ENCODE measurements around the gene CD109.
A peak's percentile ranks its signal among the peaks of the same experiment; 100 is the strongest.

CD109 gene

GRCh38 chr6:73695619-73696421 lies at the start of gene CD109:
Gene CD109, plus strand, starts transcription at chr6:73696203. Its CDS starts 13 bp downstream, at chr6:73696216.
- Mint-ChIP-seq H3K9me3 (peaks cover 6% of the 10 kb centered on the region), H3K36me3 (ENCODE audit: low read depth) (peaks cover 29% of the 10 kb centered on the region), H3K4me1 (ENCODE audit: low read depth) (peaks cover 38% of the 10 kb centered on the region), H3K27me3 (ENCODE audit: low read depth) (no peaks in the 10 kb centered on the region), H3K4me3 (peak within 1 kb of the TSS; percentile 89), H3K27ac (peak within 1 kb of the TSS; percentile 92)

- no peaks in the 10 kb centered on the region for H3K9me3 Mint-ChIP-seq
- no peak overlapping the region for H3K4me3 Mint-ChIP-seq
These were observed 47.8 kb upstream of the CD109 start for GRCh38 chr6:73648166-73648565.

GRCh38 chr6:73649783-73650182 lies 46.2 kb upstream of the CD109 start:
- no peak overlapping the region for H3K27ac Mint-ChIP-seq
- H3K9me3 Mint-ChIP-seq = no peaks in the 10 kb centered on the region
- no peak overlapping the region for H3K4me3 Mint-ChIP-seq
- H3K36me3 Mint-ChIP-seq (ENCODE audit: low read depth) = peaks cover 13% of the 10 kb centered on the region
- H3K4me1 Mint-ChIP-seq (ENCODE audit: low read depth) = peaks cover 17% of the 10 kb centered on the region
- H3K27me3 Mint-ChIP-seq (ENCODE audit: low read depth) = no peaks in the 10 kb centered on the region

More at GRCh38 chr6:73648166-73648565, 47.8 kb upstream of the CD109 start:
- no peak overlapping the region for H3K27ac Mint-ChIP-seq
- H3K4me1 Mint-ChIP-seq (ENCODE audit: low read depth) = peaks cover 16% of the 10 kb centered on the region
- peaks cover 13% of the 10 kb centered on the region for H3K36me3 Mint-ChIP-seq (ENCODE audit: low read depth)
- no peaks in the 10 kb centered on the region for H3K27me3 Mint-ChIP-seq (ENCODE audit: low read depth)

- no peaks in the 10 kb centered on the region for H3K9me3 Mint-ChIP-seq
- no peaks in the 10 kb centered on the region for H3K27me3 Mint-ChIP-seq (ENCODE audit: low read depth)
- H3K36me3 Mint-ChIP-seq (ENCODE audit: low read depth) = peaks cover 10% of the 10 kb centered on the region
- H3K4me3 Mint-ChIP-seq = peak overlapping the region; percentile 92
- peak overlapping the region; percentile 90 for H3K27ac Mint-ChIP-seq
- peaks cover 22% of the 10 kb centered on the region for H3K4me1 Mint-ChIP-seq (ENCODE audit: low read depth)
These were observed 43.1 kb upstream of the CD109 start for GRCh38 chr6:73652637-73653570.

GRCh38 chr6:73653571-73654424 lies 42.2 kb upstream of the CD109 start, which contains the start of gene SLC17A5:
Gene SLC17A5, minus strand, starts transcription at chr6:73653992. Its CDS starts 106 bp downstream, at chr6:73653886.
- Mint-ChIP-seq H3K36me3 (ENCODE audit: low read depth) (peaks cover 7% of the 10 kb centered on the region), H3K4me1 (ENCODE audit: low read depth) (peaks cover 22% of the 10 kb centered on the region), H3K4me3 (peak within 1 kb of the TSS; percentile 97), H3K9me3 (no peaks in the 10 kb centered on the region), H3K27ac (peak within 1 kb of the TSS; percentile 95), H3K27me3 (ENCODE audit: low read depth) (no peaks in the 10 kb centered on the region)

GRCh38 chr6:73655341-73655917 lies 40.6 kb upstream of the CD109 start:
- Mint-ChIP-seq H3K36me3 (ENCODE audit: low read depth) (peaks cover 2% of the 10 kb centered on the region), H3K27ac (peak overlapping the region; percentile 45), H3K9me3 (no peaks in the 10 kb centered on the region), H3K27me3 (ENCODE audit: low read depth) (no peaks in the 10 kb centered on the region), H3K4me3 (peak overlapping the region; percentile 70), H3K4me1 (ENCODE audit: low read depth) (peaks cover 22% of the 10 kb centered on the region)

- Mint-ChIP-seq H3K36me3 (ENCODE audit: low read depth) (no peaks in the 10 kb centered on the region), H3K27me3 (ENCODE audit: low read depth) (no peaks in the 10 kb centered on the region), H3K4me3 (no peak overlapping the region), H3K27ac (no peak overlapping the region), H3K9me3 (no peaks in the 10 kb centered on the region), H3K4me1 (ENCODE audit: low read depth) (peaks cover 20% of the 10 kb centered on the region)
These were observed 39.4 kb upstream of the CD109 start for GRCh38 chr6:73656531-73657145.

GRCh38 chr6:73657201-73657600 lies 38.8 kb upstream of the CD109 start:
- Mint-ChIP-seq H3K36me3 (ENCODE audit: low read depth) (no peaks in the 10 kb centered on the region), H3K4me1 (ENCODE audit: low read depth) (peaks cover 18% of the 10 kb centered on the region), H3K27ac (no peak overlapping the region), H3K9me3 (no peaks in the 10 kb centered on the region), H3K27me3 (ENCODE audit: low read depth) (no peaks in the 10 kb centered on the region), H3K4me3 (no peak overlapping the region)

GRCh38 chr6:73664701-73665100 lies 31.3 kb upstream of the CD109 start:
- Mint-ChIP-seq H3K36me3 (ENCODE audit: low read depth) (no peaks in the 10 kb centered on the region), H3K27ac (no peak overlapping the region), H3K9me3 (no peaks in the 10 kb centered on the region), H3K4me3 (no peak overlapping the region), H3K27me3 (ENCODE audit: low read depth) (peaks cover 23% of the 10 kb centered on the region), H3K4me1 (ENCODE audit: low read depth) (peaks cover 4% of the 10 kb centered on the region)

- H3K4me3 Mint-ChIP-seq = no peak overlapping the region
- peaks cover 34% of the 10 kb centered on the region for H3K27me3 Mint-ChIP-seq (ENCODE audit: low read depth)
- H3K9me3 Mint-ChIP-seq = no peaks in the 10 kb centered on the region
- no peak overlapping the region for H3K27ac Mint-ChIP-seq
- H3K4me1 Mint-ChIP-seq (ENCODE audit: low read depth) = peaks cover 4% of the 10 kb centered on the region
- no peaks in the 10 kb centered on the region for H3K36me3 Mint-ChIP-seq (ENCODE audit: low read depth)
These were observed 30.2 kb upstream of the CD109 start for GRCh38 chr6:73665686-73666319.

GRCh38 chr6:73666393-73666792 lies 29.6 kb upstream of the CD109 start:
- no peak overlapping the region for H3K27ac Mint-ChIP-seq
- peaks cover 37% of the 10 kb centered on the region for H3K27me3 Mint-ChIP-seq (ENCODE audit: low read depth)
- no peaks in the 10 kb centered on the region for H3K9me3 Mint-ChIP-seq
- no peak overlapping the region for H3K4me3 Mint-ChIP-seq
- no peaks in the 10 kb centered on the region for H3K36me3 Mint-ChIP-seq (ENCODE audit: low read depth)
- peaks cover 4% of the 10 kb centered on the region for H3K4me1 Mint-ChIP-seq (ENCODE audit: low read depth)

- Mint-ChIP-seq H3K4me3 (no peak overlapping the region), H3K36me3 (ENCODE audit: low read depth) (no peaks in the 10 kb centered on the region), H3K27me3 (ENCODE audit: low read depth) (peaks cover 37% of the 10 kb centered on the region), H3K9me3 (no peaks in the 10 kb centered on the region), H3K27ac (no peak overlapping the region), H3K4me1 (ENCODE audit: low read depth) (peaks cover 4% of the 10 kb centered on the region)
These were observed 28.2 kb upstream of the CD109 start for GRCh38 chr6:73667798-73668197.

GRCh38 chr6:73669005-73669404 lies 27.0 kb upstream of the CD109 start:
- Mint-ChIP-seq H3K4me3 (no peak overlapping the region), H3K36me3 (ENCODE audit: low read depth) (no peaks in the 10 kb centered on the region), H3K4me1 (ENCODE audit: low read depth) (peaks cover 4% of the 10 kb centered on the region), H3K9me3 (no peaks in the 10 kb centered on the region), H3K27ac (no peak overlapping the region), H3K27me3 (ENCODE audit: low read depth) (peaks cover 33% of the 10 kb centered on the region)
